Measurements from ENCODE around the gene ITPKB. TPM values are rescaled to one million over a fixed set of nuclear protein-coding genes. Genes with fewer than 3 reads are reported as not detected.
"Not testable (repeated sequence)": the region's sequence is repeated elsewhere in the genome, so short reads cannot be mapped to it uniquely, and the experiment has no call there.

Gene ITPKB
- polyA plus RNA-seq, 3 donors, result 21.5 to 24.2 (median 21.7) TPM

- DNase-seq (ENCODE audit: low read depth in 3 of 3, low spot score in 2 of 3), result no peak
These were observed 6.2 kb downstream of the ITPKB start for GRCh38 chr1:226732856-226733291.

GRCh38 chr1:226731257-226731893, 7.7 kb downstream of the ITPKB start:
- DNase-seq (ENCODE audit: low read depth in 3 of 3, low spot score in 2 of 3), result no peak

- DNase-seq (ENCODE audit: low read depth in 3 of 3, low spot score in 2 of 3), result no peak
These were observed 8.2 kb downstream of the ITPKB start for GRCh38 chr1:226730836-226731235.

GRCh38 chr1:226730071-226730470, 9.0 kb downstream of the ITPKB start:
- DNase-seq (ENCODE audit: low read depth in 3 of 3, low spot score in 2 of 3), result no peak

- DNase-seq (ENCODE audit: low read depth in 3 of 3, low spot score in 2 of 3), result no peak
These were observed 10.6 kb downstream of the ITPKB start for GRCh38 chr1:226728448-226728847.

GRCh38 chr1:226725897-226726267, 13.2 kb downstream of the ITPKB start:
- DNase-seq (ENCODE audit: low read depth in 3 of 3, low spot score in 2 of 3), result no peak

GRCh38 chr1:226723657-226724532, 15.2 kb downstream of the ITPKB start:
- DNase-seq (ENCODE audit: low read depth in 3 of 3, low spot score in 2 of 3), result no peak

- DNase-seq (ENCODE audit: low read depth in 3 of 3, low spot score in 2 of 3), result no peak
These were observed 16.0 kb downstream of the ITPKB start for GRCh38 chr1:226722901-226723656.

GRCh38 chr1:226722240-226722900, 16.7 kb downstream of the ITPKB start:
- no peak for DNase-seq (ENCODE audit: low read depth in 3 of 3, low spot score in 2 of 3)

GRCh38 chr1:226720574-226720973, 18.5 kb downstream of the ITPKB start:
- DNase-seq (ENCODE audit: low read depth in 3 of 3, low spot score in 2 of 3), result not testable (repeated sequence)

- no peak for DNase-seq (ENCODE audit: low read depth in 3 of 3, low spot score in 2 of 3)
These were observed 19.3 kb downstream of the ITPKB start for GRCh38 chr1:226719596-226720387.

- no peak for DNase-seq (ENCODE audit: low read depth in 3 of 3, low spot score in 2 of 3)
These were observed 21.7 kb downstream of the ITPKB start for GRCh38 chr1:226717256-226717909.

- no peak for DNase-seq (ENCODE audit: low read depth in 3 of 3, low spot score in 2 of 3)
These were observed 22.5 kb downstream of the ITPKB start for GRCh38 chr1:226716577-226716976.

GRCh38 chr1:226714148-226714547, 24.9 kb downstream of the ITPKB start:
- no peak for DNase-seq (ENCODE audit: low read depth in 3 of 3, low spot score in 2 of 3)

GRCh38 chr1:226712742-226713419, 26.2 kb downstream of the ITPKB start:
- no peak for DNase-seq (ENCODE audit: low read depth in 3 of 3, low spot score in 2 of 3)

GRCh38 chr1:226711976-226712741, 26.9 kb downstream of the ITPKB start:
- DNase-seq (ENCODE audit: low read depth in 3 of 3, low spot score in 2 of 3), result no peak

- no peak for DNase-seq (ENCODE audit: low read depth in 3 of 3, low spot score in 2 of 3)
These were observed 28.6 kb downstream of the ITPKB start for GRCh38 chr1:226710501-226710900.

- DNase-seq (ENCODE audit: low read depth in 3 of 3, low spot score in 2 of 3), result no peak
These were observed 29.1 kb downstream of the ITPKB start for GRCh38 chr1:226709953-226710352.
